COR-L47 (cell line): ENCODE results near the gene TEX29.

Experiments used
- DNase-seq: peaks from one replicate; lab custom pipeline; 2025; lab: John Stamatoyannopoulos, UW

Gene TEX29

GRCh38 chr13:111322001-111322915 lies 1.8 kb downstream of the TEX29 start:
- no peak for DNase-seq

- no peak for DNase-seq
Observed at GRCh38 chr13:111322916-111323331, 2.5 kb downstream of the TEX29 start.

- no peak for DNase-seq
Observed at GRCh38 chr13:111323549-111323948, 3.1 kb downstream of the TEX29 start.

GRCh38 chr13:111323950-111324651 lies 3.7 kb downstream of the TEX29 start:
- no peak for DNase-seq

GRCh38 chr13:111324736-111325135 lies 4.3 kb downstream of the TEX29 start:
- no peak for DNase-seq

- DNase-seq, result no peak
Observed at GRCh38 chr13:111325146-111325890, 4.9 kb downstream of the TEX29 start.

GRCh38 chr13:111325941-111326620 lies 5.6 kb downstream of the TEX29 start:
- no peak for DNase-seq

GRCh38 chr13:111326621-111326965 lies 6.2 kb downstream of the TEX29 start:
- no peak for DNase-seq

- DNase-seq, result no peak
Observed at GRCh38 chr13:111326981-111327642, 6.7 kb downstream of the TEX29 start.

GRCh38 chr13:111327730-111328573 lies 7.5 kb downstream of the TEX29 start:
- no peak for DNase-seq

- no peak for DNase-seq
Observed at GRCh38 chr13:111328574-111329410, 8.3 kb downstream of the TEX29 start.

GRCh38 chr13:111329641-111330040 lies 9.2 kb downstream of the TEX29 start:
- DNase-seq, result no peak

GRCh38 chr13:111330066-111330610 lies 9.7 kb downstream of the TEX29 start:
- DNase-seq, result no peak

GRCh38 chr13:111335298-111335697 lies 14.9 kb downstream of the TEX29 start:
- DNase-seq, result no peak

- DNase-seq, result no peak
Observed at GRCh38 chr13:111336666-111337065, 16.2 kb downstream of the TEX29 start.

GRCh38 chr13:111337206-111337605 lies 16.8 kb downstream of the TEX29 start:
- DNase-seq, result no peak

- DNase-seq, result no peak
Observed at GRCh38 chr13:111337741-111338140, 17.3 kb downstream of the TEX29 start.

- no peak for DNase-seq
Observed at GRCh38 chr13:111338841-111339240, 18.4 kb downstream of the TEX29 start.
